ENCODE data around the gene TMEM135.
"Not testable (repeated sequence)": the region's sequence is repeated elsewhere in the genome, so short reads cannot be mapped to it uniquely, and the experiment has no call there.

TMEM135 gene

DNA sequence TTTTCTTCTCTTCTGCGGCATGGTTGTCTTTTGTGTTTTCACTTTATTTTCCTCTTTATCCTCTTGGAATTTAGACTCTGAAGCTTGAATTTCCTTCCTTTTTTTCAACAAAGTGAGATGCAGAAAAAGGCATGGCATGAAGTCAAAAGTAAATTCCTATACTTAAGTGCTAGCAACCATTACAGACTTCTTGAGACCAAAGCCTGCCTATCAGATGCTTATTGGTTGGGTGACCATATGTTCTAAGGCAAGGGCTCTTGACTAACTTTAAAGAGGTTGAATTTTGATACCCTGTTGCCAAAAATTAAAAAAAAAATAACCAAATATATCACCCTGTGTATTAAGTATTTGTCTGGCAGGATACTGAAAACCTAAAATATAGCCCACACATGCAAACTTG lies 237.4 kb downstream of the TMEM135 start:
- no peak overlapping the region for H3K4me3 ChIP-seq (ENCODE audit: control insufficient read depth, low read depth, low read length)
- no peak for DNase-seq (ENCODE audit: low read depth)
- TF ChIP-seq, protein P1, sequence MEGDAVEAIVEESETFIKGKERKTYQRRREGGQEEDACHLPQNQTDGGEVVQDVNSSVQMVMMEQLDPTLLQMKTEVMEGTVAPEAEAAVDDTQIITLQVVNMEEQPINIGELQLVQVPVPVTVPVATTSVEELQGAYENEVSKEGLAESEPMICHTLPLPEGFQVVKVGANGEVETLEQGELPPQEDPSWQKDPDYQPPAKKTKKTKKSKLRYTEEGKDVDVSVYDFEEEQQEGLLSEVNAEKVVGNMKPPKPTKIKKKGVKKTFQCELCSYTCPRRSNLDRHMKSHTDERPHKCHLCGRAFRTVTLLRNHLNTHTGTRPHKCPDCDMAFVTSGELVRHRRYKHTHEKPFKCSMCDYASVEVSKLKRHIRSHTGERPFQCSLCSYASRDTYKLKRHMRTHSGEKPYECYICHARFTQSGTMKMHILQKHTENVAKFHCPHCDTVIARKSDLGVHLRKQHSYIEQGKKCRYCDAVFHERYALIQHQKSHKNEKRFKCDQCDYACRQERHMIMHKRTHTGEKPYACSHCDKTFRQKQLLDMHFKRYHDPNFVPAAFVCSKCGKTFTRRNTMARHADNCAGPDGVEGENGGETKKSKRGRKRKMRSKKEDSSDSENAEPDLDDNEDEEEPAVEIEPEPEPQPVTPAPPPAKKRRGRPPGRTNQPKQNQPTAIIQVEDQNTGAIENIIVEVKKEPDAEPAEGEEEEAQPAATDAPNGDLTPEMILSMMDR (conservative IDR thresholded peaks at IDR 0.05; ENCODE audit: control insufficient read depth, insufficient read depth, low read depth, low read length), result no peak

DNA sequence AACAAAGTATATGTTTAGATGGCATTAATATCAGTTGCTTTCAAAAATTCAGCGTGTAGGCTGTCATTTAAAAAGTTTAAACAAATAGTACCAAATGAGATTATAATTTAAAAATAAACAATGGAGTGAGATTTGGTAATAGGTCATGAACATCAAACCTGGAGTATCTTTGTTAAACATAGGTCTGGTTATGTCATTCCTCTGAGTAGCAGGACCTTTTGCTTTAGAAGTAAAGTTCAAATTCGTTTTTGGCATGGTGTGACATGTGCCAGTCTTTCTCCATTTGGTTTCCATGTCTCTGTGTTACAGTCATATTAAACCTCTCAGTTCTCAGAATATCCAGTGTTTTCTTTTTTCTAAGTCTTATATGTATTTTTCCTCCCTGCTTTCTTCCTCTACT lies 242.4 kb downstream of the TMEM135 start:
- no peak overlapping the region for H3K4me3 ChIP-seq (ENCODE audit: control insufficient read depth, low read depth, low read length)
- no peak for DNase-seq (ENCODE audit: low read depth)
- TF ChIP-seq, protein P1 (conservative IDR thresholded peaks at IDR 0.05; ENCODE audit: control insufficient read depth, insufficient read depth, low read depth, low read length), result no peak

DNA sequence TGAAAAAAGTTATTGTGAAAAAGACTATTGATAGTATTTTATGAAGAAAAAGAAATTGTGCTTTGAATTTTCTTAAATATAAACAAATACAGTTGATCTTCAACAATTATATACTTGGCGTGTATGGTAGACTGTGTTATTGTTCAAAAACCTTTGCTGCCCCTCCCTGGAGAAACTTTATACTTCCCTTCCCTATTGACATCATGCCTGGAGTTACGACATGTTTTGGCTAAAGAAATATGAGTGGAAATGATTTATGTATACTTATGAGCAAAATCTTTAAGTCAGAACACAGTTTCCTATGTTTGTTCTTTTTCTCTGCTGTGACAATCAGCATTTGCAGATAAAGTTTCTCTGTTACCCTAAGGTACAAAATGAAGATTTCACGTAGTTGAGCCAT lies 243.8 kb downstream of the TMEM135 start:
- TF ChIP-seq, protein P1 (conservative IDR thresholded peaks at IDR 0.05; ENCODE audit: control insufficient read depth, insufficient read depth, low read depth, low read length), result peak; percentile 37
- peak; percentile 86 for DNase-seq (ENCODE audit: low read depth)
- no peak overlapping the region for H3K4me3 ChIP-seq (ENCODE audit: control insufficient read depth, low read depth, low read length)

DNA sequence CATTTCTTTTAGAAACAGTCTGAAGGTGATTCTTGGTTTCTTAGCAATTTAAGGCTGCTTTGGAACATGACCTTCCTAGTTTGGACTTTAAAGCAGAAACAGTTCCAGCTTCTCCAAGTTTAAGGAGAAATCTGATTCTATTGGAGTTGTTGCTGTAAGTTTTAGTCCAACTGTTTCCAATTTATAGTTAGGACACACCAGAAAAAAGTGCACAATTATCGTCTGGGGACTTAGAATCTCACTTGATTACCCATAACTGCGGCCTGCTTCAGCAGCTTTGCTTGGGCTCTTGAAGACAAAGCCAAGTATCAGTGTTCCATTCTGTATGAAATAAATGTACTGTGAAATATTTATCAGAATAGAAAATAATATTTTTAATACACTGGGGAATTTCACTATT lies 246.6 kb downstream of the TMEM135 start:
- TF ChIP-seq, protein P1 (conservative IDR thresholded peaks at IDR 0.05; ENCODE audit: control insufficient read depth, insufficient read depth, low read depth, low read length), result no peak
- DNase-seq (ENCODE audit: low read depth), result peak; percentile 27

DNA sequence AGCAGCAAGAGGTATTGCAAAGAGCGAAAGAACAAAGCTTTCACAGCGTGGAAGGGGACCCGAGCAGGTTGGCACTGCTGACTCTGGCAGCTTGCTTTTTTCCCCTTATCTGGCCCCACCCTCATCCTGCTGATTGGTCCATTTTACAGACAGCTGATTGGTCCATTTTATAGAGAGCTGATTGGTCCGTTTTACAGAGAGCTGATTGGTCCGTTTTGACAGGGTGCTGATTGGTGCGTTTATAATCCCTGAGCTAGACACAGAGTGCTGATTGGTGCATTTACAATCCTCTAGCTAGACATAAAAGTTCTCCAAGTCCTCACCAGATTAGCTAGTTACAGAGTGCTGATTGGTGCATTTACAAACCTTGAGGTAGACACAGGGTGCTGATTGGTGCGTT lies 247.9 kb downstream of the TMEM135 start:
- not testable (repeated sequence) for H3K4me3 ChIP-seq (ENCODE audit: control insufficient read depth, low read depth, low read length); DNase-seq (ENCODE audit: low read depth)

More for the DNA sequence above, 246.6 kb downstream of the TMEM135 start:
- H3K4me3 ChIP-seq (ENCODE audit: control insufficient read depth, low read depth, low read length), result no peak overlapping the region

DNA sequence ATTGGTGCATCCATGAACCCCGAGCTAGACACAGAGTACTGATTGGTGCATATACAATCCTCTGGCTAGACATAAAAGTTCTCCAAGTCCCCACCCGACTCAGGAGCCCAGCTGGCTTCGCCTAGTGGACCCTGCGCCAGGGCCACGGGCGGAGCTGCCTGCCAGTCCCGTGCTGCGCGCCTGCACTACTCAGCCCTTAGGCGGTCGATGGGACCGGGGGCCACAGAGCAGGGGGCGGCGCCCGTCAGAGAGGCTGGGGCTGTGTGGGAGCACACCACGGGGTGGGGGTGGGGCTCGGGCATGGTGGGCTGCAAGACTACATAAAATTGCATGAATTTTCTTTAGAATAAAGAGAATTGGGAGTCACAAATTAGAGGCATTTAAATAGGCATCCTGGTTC lies 248.6 kb downstream of the TMEM135 start:
- no peak for DNase-seq (ENCODE audit: low read depth)
- TF ChIP-seq, protein P1 (conservative IDR thresholded peaks at IDR 0.05; ENCODE audit: control insufficient read depth, insufficient read depth, low read depth, low read length), result no peak
- H3K4me3 ChIP-seq (ENCODE audit: control insufficient read depth, low read depth, low read length), result no peak overlapping the region

DNA sequence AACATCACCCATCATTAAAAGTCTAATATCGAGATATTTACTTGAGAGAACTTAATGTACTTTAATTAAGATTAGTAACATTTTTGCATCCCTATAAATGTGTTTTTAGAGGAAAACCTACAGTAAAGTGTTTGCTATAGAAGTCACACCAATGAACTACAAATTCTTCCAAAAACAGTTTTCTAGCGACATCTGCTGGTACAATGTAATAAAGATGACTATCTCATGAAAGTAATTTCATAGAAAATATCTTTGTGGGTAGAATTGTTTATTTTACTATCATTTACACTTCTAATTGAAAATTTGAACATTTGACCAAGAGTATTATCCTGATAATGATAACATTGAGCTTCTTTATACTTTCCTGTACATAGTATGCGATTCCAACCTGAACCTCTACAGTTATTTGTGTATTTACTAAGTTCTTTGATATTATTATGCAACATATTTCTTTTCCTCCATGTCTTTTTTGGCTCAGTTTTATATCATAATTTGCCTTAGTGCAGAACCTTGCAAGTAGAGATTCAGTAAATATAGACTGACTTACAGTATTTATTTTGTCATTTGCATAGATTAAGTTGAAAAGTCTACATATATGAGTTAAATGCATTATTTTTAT lies 252.7 kb downstream of the TMEM135 start:
- no peak overlapping the region for H3K4me3 ChIP-seq (ENCODE audit: control insufficient read depth, low read depth, low read length)
- peak; percentile 69 for DNase-seq (ENCODE audit: low read depth)
- TF ChIP-seq, protein P1 (conservative IDR thresholded peaks at IDR 0.05; ENCODE audit: control insufficient read depth, insufficient read depth, low read depth, low read length), result peak; percentile 63

Measured in fibroblast of mammary gland (primary cell).